NCI-H446 treated with DMSO at 0.1 percent for 48 hours (cell line): ENCODE measurements around the gene NOTCH3.

Experiments used
- DNase-seq: peaks from one replicate; lab custom pipeline; 2025; lab: John Stamatoyannopoulos, UW

NOTCH3 gene

DNA sequence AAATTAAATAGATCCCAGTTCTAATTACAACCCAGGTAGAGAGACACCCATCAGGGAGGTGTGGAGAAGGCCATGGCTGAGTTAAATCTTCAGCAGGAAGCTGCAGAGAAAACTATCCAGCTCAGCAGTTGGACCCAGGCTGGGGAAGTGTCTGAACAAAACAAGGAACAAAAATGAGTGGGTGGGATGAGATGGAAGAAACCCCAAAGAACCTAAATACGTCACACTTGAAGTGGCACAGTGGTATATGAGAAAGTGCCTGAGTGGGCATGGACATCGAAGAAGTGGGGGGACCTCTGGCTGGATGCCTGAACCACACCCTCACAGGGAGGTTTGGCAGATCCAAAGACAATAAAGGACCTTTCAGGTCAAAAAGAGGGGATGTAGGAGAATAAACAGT is 35.0 kb upstream of the NOTCH3 start:
- DNase-seq = no peak

DNA sequence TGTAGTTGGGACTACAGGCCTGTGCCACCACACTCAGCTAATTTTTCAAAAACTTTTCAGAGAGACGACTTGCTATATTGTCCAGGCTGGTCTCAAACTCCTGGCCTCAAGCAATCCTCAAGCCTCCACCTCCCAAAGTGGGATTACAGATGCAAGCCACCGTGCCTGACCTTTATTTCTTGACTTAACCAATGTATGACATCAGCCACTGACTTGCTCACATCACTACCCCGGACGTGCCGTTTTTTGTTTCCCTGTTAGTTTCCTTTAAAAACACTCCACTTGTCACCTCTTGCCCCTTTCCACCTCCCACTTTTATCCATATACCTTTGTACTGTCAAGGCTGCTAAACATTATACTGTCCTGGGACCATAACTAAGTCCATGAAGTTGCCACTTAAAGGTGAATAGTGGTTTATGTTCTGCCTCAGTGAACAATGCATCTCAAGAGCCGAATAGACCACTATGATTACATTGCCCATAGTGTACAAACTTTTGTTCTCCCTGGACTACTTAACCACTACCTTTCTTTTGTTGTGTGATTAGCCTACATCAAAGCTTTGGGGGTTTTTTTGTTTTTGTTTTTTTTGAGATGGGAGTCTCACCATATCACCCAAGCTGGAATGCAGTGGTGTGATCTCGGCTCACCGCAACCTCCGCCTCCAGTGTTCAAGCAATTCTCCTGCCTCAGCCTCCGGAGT is 33.8 kb upstream of the NOTCH3 start:
- no peak for DNase-seq

DNA sequence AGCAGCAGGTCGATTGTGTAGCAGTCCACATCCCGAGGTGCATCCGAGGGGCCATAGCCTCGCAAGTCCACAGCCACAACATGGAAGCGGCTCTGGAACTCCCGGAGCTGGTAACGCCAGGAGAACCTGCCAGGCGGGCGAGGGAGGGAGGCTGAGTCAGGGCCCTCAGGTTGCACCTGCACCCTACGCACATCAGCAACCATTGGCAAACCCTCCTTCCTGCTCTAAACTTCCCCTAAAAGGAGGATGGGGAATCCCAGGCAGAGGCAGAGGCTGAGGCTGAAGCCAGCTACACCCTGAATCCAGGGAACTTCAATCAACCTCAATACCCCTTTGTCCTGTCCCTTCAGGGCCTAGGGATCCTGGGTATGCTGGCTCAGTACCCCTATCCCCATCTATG is 30.5 kb upstream of the NOTCH3 start:
- no peak for DNase-seq

DNA sequence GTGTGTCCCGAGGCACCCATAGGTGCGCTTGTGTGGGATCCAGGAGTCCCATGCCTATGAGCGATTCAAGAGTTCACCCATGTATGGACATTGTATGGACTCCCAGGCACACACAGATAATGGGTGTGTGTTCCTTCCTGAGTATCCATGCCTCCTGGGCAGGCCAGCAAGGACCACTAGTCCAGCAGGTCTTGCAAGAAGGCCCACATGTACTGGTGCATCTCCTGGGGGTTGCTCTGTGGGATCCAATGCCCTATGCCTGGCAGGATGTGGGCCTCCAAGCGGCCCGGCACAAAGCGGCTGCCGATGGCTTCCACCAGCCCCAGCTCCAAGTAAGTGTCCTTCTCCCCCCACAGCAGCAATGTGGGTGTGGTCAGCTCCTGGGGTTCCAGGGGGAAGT is 26.5 kb upstream of the NOTCH3 start:
- no peak for DNase-seq

DNA sequence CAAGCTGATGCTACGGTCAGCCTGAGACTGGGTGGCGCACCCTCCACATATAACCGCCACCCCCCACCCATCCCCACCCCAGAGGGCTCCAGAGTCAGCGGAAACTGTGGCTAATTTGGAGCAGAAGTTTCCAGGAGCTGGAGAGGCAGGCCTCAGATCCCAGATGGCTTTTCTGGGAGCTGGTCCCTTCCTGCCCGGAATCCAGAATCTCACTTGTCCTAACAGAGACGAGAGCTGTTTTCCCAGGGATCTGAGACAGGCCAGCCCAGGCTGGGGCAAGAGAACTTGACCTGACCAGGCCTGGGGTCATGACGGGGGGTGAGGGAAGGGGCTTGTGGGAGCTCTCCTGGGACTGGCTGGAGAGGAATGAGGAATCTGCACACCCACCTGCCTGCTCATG is 25.0 kb upstream of the NOTCH3 start:
- no peak for DNase-seq

DNA sequence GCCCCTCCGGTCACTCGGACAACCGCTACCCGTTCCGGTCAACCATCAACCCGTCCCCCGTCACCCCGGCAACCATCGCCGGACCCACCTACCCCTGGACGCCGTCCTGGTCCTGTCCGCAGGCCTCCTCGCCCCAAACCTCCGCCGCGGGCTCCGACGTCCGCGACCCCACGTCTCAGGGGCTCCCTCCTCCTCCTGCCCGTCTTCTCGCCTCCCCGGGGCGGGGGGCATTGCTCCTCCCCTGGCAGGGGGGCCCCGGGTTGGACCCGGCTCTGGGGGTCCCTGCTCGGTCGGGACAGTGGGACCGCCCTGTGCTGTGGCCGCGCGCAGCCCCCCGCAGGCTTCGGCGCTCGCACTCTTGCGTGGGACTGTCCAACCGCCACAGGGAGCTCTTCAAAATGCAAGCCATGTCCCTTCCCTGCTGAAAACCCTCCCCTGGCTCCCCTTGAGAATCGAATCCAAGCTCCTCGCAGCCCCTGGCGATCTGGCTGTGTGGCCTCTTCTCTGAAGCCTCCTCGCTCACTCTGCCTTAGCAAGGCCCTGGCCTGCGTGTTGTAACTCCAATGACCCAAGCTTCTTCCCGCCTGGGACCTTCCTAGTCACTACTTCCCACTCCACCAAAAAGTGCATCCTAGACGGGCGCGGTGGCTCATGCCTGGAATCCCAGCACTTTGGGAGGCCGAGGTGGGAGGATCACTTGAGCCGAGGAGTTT is 23.0 kb upstream of the NOTCH3 start:
- no peak for DNase-seq

DNA sequence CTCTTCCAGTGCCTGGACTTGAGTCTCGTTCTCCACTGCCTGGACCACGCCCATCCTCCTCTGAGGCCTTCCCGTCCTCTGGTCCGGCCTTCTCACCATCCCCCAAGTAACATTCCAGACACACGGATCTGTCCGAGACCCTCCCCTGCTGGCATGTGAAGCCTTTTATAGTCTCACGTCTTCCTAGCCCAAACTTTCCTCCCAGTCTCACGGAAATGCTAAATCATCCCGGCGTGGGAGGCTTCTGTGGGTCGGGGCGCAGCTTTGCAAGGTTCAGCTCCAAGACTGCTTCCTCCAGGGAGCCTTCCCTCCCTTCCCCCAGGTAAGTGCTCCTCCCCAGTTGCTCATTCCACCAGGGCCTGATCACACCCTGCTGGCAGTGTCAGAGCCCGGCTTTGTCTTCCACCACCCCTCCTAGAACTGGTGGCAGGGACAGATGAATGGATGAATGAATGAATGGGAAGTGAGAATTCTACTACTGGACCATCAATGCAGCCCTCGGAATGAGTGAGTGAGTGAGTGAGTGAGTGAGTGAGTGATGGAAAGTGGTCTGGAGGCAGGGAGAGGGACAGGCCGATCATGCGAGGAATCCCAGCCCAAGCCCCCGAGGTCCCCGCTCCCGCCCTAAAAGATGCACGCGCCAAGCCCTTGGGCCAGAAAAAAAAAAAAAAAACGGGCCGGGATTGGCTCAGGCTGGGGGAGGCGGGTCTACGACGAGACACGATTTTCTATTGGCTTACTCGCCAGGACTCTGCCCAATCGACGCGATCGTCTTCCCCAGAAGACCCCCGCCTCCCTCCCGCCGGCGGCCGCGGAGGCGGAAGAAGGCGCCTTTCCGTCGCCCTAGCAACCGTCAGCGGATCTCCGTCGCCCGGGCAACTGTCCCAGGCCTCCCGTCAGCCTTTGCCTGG is 22.2 kb upstream of the NOTCH3 start:
- peak; percentile 91 for DNase-seq

DNA sequence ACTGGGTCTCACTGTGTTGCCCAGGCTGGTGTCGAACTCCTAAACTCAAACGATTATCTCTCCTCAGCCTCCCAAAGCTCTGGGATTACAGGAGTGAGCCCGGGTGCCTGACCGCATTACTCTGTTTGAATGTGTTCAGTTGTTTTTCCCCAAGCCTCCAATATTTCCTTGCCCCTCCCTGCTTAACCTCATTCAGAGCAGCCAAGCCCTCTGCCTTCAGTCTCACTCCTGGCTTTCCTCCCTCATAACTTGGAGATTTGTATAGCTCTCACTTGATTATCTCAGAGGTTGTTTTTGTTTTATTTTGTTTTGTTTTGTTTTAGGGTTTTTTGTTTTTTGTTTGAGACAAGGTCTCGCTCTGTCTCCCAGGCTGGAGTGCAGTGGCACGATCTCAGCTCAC is 20.0 kb upstream of the NOTCH3 start:
- DNase-seq = no peak

DNA sequence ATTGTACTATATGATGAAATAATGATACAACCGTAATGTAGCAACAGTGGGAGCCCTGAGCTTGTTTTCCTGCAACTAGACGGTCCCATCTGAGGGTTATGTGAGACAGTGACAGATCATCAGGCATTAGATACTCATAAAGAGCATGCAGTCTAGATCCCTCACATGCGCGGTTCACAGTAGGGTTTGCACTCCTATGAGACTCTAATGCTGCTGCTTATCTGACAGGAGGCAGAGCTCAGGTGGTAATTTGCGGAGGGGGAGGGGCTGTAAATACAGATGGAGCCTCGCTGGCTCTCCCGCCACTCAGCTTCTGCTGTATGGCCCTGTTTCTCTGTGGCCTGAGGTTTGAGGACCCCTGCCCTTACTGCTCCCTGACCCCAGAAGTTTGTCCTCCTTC is 17.7 kb upstream of the NOTCH3 start:
- no peak for DNase-seq

DNA sequence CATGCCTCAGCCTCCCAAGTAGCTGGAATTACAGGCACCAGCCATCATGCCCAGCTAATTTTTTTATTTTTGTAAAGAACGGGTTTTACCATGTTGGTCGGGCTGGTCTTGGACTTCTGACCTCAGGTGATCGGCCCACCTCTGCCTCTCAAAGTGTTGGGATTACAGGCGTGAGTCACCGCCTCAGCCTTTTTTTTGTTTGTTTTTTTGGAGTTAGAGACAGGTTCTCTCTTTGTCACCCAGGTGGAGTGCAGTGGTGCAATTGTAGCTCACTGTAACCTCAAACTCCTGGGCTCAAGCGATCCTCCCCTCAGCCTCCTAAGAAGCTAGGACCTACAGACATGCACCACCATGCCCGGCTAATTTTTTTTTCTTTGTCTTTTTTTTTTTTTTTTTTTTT is 15.6 kb upstream of the NOTCH3 start:
- DNase-seq = no peak

DNA sequence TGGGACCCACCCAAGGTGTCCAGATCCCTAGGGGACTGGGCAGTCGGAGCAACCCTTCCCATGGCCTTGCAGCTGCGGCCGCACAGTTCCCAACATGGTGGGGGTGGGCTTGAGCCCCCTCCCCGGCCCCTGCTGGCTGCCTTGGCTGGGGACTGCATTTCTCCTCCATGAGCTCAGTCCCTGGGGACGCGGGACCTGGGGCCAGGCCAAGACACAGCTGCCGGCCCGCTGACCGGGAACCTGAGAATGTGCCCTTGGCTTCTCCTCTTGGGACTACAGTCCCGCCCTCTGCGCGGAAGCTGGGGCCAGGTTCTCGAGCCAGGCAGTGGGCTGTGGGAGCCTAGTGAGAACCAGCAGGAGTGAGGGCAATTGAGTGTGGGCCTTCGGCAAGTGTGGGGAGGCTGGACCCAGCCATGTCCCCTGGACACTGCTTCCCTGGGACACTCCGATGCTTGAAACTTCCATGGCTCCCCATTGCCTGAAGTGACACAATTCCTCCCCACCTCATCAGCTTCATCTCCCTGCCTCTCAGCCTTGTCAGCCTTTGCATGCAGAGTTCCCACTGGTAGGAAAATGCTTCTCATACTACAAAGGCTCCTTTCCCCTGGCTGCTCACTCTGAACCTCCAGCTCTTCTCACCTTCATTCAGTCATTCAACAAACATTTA is 13.1 kb upstream of the NOTCH3 start:
- no peak for DNase-seq

DNA sequence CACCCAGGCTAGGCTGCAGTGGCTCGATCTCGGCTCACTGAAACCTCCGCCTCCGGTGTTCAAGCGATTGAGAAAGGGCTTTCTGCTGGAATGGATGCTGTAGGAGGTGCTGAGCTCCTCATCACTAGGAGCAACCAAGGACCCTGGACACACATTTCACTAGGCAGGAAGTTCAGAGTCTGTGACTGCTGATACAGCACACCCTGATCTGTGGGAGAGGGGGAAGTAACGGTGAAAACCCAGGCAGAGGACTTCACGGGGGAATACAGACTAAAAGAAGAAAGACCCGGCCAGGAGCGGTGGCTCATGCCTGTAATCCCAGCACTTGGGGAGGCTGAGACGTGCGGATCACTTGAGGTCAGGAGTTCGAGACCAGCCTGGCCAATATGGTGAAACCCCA is 11.9 kb upstream of the NOTCH3 start:
- no peak for DNase-seq

DNA sequence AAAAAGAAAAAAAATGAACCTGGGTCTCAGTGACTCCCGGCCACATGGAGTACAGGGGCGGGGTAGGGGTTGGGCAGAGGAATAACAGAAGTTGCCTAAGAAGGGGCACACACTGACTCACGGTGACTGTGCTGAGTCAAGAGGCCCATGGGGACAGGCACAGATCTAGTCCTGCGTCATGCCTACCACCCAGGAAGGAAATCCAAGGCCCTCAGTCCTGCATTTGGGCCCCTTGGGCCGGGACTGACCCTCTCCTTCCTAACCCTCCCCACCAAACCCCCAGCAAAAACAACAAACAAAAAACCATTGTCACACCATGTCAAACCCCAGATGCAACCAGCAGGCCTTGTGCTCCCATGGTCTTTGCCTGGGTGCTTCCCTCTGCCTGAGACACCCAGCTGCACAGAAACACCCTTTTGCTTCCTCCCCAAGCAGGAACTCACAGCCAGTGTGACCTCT is 9.6 kb upstream of the NOTCH3 start:
- no peak for DNase-seq

DNA sequence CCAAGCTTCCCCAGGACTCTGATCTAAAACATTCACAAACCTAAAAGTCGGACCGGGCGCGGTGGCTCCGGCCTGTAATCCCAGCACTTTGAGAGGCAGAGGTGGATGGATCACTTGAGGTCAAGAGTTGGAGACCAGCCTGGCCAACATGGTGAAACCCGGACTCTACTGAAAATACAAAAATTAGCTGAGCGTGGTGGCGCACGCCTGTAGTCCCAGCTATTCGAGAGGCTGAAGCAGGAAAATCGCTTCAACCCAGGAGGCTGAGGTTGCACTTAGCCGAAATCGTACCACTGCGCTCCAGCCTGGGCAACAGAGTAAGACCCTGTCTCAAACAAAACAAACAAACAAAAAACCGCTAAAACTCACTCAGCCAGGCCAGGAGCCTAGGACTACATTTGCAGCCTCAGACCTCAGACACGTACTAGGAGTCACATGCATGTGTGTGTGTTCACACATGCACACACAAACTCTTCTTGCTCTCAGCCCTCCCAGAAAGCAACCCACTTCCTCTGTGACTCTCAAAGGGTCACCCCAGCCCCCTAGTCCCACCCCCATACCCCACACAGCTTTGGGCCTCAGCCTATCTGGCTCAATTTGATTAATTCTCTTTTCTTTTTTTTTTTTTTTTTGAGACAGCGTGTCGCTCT is 704 bp upstream of the NOTCH3 start:
- no peak for DNase-seq

DNA sequence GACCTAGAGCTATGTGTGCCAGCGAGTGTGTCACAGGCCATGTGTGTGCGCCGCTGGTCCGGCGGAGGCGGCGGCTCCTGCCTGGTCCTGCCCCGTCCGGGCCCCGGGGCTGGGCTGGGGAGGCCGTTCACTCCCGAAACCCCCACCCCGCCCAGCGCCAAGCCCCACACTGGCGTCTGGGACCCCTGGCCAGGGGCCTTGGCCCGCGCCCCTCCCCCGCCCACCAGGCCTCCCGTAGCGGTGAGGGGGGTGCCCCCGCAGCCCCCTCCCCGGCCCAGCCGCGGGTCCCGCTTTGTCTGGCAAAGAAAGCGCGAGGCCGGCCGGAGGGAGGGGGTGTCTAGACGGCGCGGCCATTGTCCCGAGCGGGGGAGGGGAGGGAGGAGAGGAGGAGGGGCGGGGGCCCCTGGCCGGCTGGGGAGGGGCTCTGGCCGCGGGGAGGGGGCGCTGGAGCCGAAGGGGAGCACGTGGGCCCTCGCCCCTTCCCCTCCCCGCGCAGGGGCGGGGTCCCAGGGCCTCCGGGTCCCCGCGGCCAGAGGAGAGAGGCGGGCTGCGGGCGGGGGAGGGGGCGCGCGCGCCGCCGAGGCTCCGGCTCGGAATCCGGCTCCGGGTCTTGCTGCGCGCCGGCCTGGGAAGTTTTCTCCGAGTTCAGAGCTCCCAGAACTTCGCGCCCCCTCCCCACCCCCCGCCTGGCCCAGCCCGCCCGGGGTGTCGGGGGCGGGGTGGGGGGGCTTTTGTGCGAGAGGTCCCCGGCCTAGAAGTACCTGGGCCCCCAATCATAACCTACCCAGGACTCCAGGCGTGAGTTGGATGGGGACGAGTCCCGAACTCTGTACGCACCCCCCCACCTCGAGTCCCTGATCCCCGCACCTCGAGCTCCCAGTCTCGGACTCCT is 888 bp downstream of the NOTCH3 start:
- DNase-seq = no peak

DNA sequence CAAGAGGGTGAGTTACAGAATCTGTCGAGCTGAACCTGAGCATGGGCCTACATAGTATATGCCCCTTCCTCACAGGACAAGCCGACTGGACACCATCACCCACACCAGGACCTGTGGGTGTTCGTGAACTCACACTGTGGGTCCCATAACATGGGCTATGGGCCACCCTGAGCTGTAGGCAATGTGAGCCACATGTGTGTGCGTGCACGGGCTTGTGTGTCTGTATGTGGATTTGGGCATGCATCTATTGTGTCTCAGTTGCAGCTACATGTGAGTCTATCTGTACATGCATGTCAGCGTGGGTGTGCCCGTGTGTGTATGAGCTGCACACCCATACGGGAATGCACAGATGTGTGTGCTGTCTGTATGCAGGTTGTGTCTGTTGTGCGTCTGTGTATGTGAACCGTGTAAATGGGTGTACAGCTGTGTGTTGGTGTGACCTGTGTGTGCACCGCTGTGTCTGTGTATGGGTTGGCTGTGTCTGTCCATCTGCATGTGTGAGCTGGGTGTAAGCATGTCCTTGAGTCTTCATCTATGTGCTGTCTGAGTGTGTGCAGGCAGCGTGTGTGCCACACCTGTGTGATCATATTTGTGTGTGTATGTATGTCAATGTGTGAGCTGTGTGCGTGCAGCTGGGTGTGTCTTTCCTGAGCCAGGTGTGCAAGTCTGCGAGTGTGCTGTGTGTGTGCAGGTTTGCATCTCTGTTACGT is 1.7 kb downstream of the NOTCH3 start:
- no peak for DNase-seq

DNA sequence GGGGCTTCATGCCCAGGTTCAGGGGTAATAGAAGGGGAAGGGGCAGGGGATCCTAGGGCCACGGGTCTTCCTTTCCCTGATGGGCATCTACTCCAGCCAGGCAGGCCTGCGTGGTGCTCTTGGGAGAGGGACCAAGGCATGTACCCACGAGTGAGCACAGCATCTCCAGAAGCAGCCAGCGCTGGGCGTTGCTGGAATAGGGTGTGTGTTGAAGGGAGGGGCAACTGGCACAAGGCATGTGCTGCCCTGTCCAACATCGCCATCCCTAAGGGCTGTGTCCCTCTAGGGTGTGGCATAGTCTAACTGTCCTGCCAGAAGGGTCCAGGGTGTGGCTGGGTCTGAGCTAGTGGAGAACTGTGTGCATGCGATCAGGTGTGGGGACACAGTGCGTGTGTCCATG is 2.9 kb downstream of the NOTCH3 start:
- DNase-seq = no peak

DNA sequence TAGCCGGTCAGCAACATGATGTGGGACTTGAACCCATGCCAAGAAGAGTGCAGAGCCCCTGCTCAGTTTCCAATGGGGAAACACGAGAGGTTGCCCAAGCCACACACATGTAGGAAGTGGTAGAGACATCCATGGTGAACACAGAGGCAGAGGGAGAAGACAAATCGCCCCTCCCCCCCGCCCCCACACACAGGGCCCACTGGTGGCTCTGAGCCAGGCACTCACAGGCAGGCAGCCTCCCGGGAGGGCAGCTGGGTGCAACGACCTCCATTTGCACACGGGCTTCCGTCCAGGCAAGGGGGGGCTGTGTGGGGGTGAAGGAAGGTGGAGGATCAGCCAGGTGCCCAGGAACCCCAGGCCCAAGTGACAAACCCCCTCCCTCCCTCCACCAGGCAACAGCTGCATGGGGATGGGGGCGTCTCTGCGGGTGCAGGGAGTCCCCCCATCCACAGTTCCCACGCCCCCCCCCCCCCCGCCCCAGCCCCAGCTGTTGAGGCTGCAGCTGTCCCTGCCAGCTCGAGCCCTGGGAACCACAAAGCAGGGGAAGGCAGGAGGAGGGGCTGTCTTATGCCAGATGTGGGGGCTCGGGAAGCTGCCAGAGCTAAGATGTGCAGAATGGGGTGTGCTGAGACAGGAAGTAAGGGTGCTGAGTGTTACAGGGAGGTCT is 3.4 kb downstream of the NOTCH3 start:
- DNase-seq = no peak

DNA sequence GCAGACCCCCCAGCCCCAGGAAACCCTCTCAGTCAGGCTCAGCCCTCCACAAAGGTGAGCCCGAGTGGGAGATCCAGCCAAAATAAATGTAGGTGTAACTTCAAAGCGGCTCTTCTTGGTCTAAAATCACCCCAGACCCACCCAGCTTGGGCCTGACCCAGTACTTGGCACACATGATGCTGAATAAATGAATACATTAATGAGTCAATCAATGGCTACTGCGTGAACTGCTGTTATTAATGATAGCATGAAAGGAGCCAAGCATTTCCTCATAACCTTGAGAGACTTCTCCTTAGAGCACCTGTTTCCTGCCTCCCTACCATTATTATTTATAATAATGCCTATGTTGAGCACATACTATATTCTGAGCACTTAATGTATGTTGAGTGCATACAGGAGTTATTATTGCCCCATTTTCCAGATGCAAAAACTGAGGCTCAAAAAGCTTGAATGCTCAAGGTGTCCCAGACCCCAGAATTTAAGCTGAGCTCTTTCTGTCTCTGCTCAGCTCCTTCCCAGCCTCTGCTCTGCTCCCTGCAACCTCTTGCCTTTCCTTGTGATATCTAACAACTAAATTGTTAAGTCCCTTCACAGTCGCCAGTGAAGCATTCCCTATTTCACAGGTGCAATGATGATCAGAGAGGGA is 4.3 kb downstream of the NOTCH3 start:
- no peak for DNase-seq
